ENCODE data around the gene CDCP2. TPM values are rescaled to one million over a fixed set of nuclear protein-coding genes. Genes with fewer than 3 reads are reported as not detected.
A peak's percentile ranks its signal among the peaks of the same experiment; 100 is the strongest.

The CDCP2 gene
- total and polyA plus RNA-seq, 2 experiments from 2014 or later: not detected

DNA sequence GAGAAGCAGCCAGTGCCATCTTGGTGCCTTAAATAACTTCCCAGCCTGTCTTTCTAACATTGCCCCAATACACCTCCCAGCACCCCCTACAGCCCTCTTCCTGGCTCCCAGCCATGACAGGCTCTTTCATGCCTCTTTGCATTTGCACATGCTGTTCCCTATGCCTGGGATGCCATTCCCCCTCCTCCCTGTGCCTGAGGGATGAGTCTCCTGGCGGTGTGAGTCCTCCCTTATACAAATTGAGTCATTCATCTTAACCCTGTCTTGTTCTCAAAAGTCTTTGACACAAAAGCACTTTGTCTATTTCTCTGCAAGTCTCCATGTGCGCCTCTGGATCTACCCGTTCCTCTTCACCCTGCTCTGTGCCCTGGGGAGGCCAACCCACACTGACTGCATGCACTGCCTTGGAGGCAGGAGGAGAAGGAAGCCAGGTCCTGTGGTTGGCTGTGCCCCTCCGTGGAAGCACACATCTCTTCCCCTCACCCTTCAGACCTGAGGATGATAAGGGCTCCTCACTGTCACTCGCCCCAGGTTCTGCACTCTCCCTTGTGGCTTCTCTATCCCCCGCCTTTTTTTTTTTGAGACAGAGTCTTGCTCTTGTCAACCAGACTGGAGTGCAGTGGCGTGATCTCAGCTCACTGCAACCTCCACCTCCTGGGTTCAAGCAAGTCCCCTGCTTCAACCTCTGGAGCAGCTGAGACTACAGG is 25.1 kb downstream of the CDCP2 start:
- Histone ChIP-seq H3K36me3 (replicated peaks; ENCODE audit: insufficient read depth, low read depth) (no peaks in the 10 kb centered on the region), H3K4me3 (no peak overlapping the region), H3K9me2 (replicated peaks; ENCODE audit: insufficient read depth) (no peaks in the 10 kb centered on the region), H3K27ac (no peak overlapping the region), H3K9me3 (ENCODE audit: low read depth) (no peaks in the 10 kb centered on the region), H3K4me1 (ENCODE audit: insufficient read depth) (no peaks in the 10 kb centered on the region), H3K4me2 (no peak overlapping the region), H2AFZ (no peak overlapping the region), H3K79me2 (no peaks in the 10 kb centered on the region), H3K27me3 (no peaks in the 10 kb centered on the region), H4K20me1 (ENCODE audit: insufficient read depth, poor library complexity, severe bottlenecking) (no peaks in the 10 kb centered on the region)
- WGBS (ENCODE audit: low lambda C conversion rate, missing lambda C conversion rate): 79% methylated on average over 7 of the region's 7 CpGs
- TF ChIP-seq EZH2phosphoT487 (IDR thresholded peaks at IDR 0.05; ENCODE audit: low read depth, severe bottlenecking, unreplicated experiment): no peak
- TF ChIP-seq, protein P1, sequence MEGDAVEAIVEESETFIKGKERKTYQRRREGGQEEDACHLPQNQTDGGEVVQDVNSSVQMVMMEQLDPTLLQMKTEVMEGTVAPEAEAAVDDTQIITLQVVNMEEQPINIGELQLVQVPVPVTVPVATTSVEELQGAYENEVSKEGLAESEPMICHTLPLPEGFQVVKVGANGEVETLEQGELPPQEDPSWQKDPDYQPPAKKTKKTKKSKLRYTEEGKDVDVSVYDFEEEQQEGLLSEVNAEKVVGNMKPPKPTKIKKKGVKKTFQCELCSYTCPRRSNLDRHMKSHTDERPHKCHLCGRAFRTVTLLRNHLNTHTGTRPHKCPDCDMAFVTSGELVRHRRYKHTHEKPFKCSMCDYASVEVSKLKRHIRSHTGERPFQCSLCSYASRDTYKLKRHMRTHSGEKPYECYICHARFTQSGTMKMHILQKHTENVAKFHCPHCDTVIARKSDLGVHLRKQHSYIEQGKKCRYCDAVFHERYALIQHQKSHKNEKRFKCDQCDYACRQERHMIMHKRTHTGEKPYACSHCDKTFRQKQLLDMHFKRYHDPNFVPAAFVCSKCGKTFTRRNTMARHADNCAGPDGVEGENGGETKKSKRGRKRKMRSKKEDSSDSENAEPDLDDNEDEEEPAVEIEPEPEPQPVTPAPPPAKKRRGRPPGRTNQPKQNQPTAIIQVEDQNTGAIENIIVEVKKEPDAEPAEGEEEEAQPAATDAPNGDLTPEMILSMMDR (IDR thresholded peaks at IDR 0.05; ENCODE audit: poor library complexity): no peak
- no peak for TF ChIP-seq EZH2 (IDR thresholded peaks at IDR 0.05; ENCODE audit: borderline replicate concordance)
- DNase-seq (ENCODE audit: low spot score): no peak

DNA sequence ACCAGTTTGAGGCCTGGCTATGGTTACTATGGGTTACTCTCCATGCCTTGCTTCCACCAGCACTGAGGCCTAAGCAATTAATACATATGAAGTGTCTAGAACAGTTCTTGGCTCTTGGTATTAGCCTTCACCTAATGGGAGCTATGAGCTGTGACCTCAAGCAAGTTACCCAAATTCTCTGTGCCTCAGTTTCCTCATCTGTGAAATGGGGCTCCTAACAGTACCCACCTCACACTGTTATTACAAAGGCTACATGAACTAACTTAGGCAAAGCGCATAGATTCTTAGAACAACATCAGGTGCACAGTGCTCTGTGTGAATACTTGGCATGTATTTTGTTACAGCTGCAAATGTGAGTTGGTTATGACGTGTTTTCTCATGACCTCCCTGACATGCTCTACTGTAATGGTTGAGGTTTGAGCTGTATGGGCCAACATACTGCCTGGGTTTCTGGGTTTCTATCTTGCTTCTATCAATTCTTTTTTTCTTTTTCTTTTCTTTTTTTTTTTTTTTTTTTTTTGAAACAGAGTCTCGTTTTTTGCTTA is 26.5 kb downstream of the CDCP2 start:
- Histone ChIP-seq H3K36me3 (replicated peaks; ENCODE audit: insufficient read depth, low read depth) (no peaks in the 10 kb centered on the region), H3K9me3 (ENCODE audit: low read depth) (no peaks in the 10 kb centered on the region), H2AFZ (no peak overlapping the region), H3K4me1 (ENCODE audit: insufficient read depth) (peaks cover 7% of the 10 kb centered on the region), H3K79me2 (no peaks in the 10 kb centered on the region), H3K27ac (no peak overlapping the region), H3K4me3 (no peak overlapping the region), H4K20me1 (ENCODE audit: insufficient read depth, poor library complexity, severe bottlenecking) (no peaks in the 10 kb centered on the region), H3K9me2 (replicated peaks; ENCODE audit: insufficient read depth) (no peaks in the 10 kb centered on the region), H3K4me2 (no peak overlapping the region), H3K27me3 (no peaks in the 10 kb centered on the region)
- TF ChIP-seq, protein P1 (IDR thresholded peaks at IDR 0.05; ENCODE audit: poor library complexity): no peak
- TF ChIP-seq EZH2phosphoT487 (IDR thresholded peaks at IDR 0.05; ENCODE audit: low read depth, severe bottlenecking, unreplicated experiment): no peak
- TF ChIP-seq EZH2 (IDR thresholded peaks at IDR 0.05; ENCODE audit: borderline replicate concordance): no peak
- DNase-seq (ENCODE audit: low spot score): no peak
- 94% methylated on average over 3 of the region's 3 CpGs for WGBS (ENCODE audit: low lambda C conversion rate, missing lambda C conversion rate)

DNA sequence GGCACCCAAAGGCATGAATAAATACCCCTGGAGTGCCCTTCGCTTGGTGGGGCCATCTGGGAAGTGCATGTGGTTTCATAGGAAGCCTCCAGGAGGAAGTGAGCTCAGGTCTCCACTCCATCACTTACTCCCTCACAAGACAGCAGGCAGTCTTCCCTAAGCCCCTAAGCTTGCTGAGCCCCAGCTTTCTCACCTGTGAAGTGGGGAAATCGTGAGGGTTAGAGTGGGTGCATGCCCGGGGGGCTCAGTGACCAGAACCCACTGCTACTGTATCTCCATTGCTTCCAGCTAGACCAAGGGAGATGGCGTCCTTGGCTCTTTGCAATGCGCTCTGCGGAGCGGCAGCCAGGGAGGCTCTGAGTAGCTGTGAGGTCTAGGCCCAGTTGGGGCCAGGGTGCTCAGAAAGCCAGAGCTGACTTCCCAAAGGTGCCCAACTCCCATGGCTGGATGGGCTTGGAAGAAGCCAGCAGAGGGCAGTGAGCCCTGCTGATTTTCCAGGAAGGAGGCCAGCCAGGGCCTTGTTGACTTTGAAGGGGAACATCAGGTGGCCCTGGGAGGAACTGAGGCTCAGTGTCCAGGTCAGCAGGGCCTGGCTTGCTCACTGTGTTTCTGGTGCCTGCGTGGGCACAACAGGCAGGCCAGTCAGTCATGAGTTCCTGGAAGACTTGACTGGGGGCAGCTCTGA is 27.3 kb downstream of the CDCP2 start:
- Histone ChIP-seq H3K36me3 (replicated peaks; ENCODE audit: insufficient read depth, low read depth) (no peaks in the 10 kb centered on the region), H3K4me1 (ENCODE audit: insufficient read depth) (peaks cover 12% of the 10 kb centered on the region), H3K4me3 (no peak overlapping the region), H3K79me2 (no peaks in the 10 kb centered on the region), H3K9me2 (replicated peaks; ENCODE audit: insufficient read depth) (no peaks in the 10 kb centered on the region), H3K27ac (no peak overlapping the region), H3K4me2 (no peak overlapping the region), H3K9me3 (ENCODE audit: low read depth) (no peaks in the 10 kb centered on the region), H3K27me3 (no peaks in the 10 kb centered on the region), H4K20me1 (ENCODE audit: insufficient read depth, poor library complexity, severe bottlenecking) (no peaks in the 10 kb centered on the region), H2AFZ (no peak overlapping the region)
- TF ChIP-seq EZH2 (IDR thresholded peaks at IDR 0.05; ENCODE audit: borderline replicate concordance): no peak
- TF ChIP-seq, protein P1 (IDR thresholded peaks at IDR 0.05; ENCODE audit: poor library complexity): peak; percentile 44
- WGBS (ENCODE audit: low lambda C conversion rate, missing lambda C conversion rate): 79% methylated on average over 8 of the region's 8 CpGs
- peak; percentile 60 for DNase-seq (ENCODE audit: low spot score)

Data from hepatocyte (in vitro differentiated cells).